HEK293 (cell line): ENCODE results near the gene IKZF2.

Experiments used
- BCL11B ChIP-seq: fragments of 450-650 bp; formaldehyde crosslinking; IDR thresholded peaks from 2 replicates; pipeline ENCODE4 v1.5.1; 2016; ENCODE audit warnings: low read depth, missing biosample characterization, missing genetic modification characterization
- EGR2 ChIP-seq: fragments of 450-650 bp; formaldehyde crosslinking; IDR thresholded peaks from 2 replicates; pipeline ENCODE4 v1.5.1; 2016; ENCODE audit warnings: low read depth, missing biosample characterization, missing genetic modification characterization
- GLIS2 ChIP-seq: fragments of 450-650 bp; formaldehyde crosslinking; IDR thresholded peaks from 2 replicates; pipeline ENCODE4 v1.5.1; 2016; ENCODE audit warnings: missing biosample characterization, missing genetic modification characterization
- HOXA7 ChIP-seq: sonication (generic); formaldehyde crosslinking; IDR thresholded peaks from 2 replicates; pipeline ENCODE4 v1.8.1; 2022; ENCODE audit warnings: missing genetic modification reagents, borderline replicate concordance
- HOXD13 ChIP-seq: sonication (generic); formaldehyde crosslinking; IDR thresholded peaks from 2 replicates; pipeline ENCODE4 v1.8.0; 2022; ENCODE audit warnings: missing genetic modification reagents, borderline replicate concordance
- KLF10 ChIP-seq: fragments of 450-650 bp; IDR thresholded peaks from 2 replicates; pipeline ENCODE4 v1.5.1; 2018; ENCODE audit warnings: missing biosample characterization, mild to moderate bottlenecking, missing genetic modification characterization
- KLF16 ChIP-seq: fragments of 450-650 bp; formaldehyde crosslinking; IDR thresholded peaks from 2 replicates; pipeline ENCODE4 v1.5.1; 2017; ENCODE audit warnings: missing biosample characterization, missing genetic modification characterization
- KLF7 ChIP-seq: fragments of 450-650 bp; formaldehyde crosslinking; IDR thresholded peaks from 2 replicates; pipeline ENCODE4 v1.5.1; 2016; ENCODE audit warnings: missing biosample characterization, missing genetic modification characterization, borderline replicate concordance
- KLF9 ChIP-seq: fragments of 450-650 bp; formaldehyde crosslinking; IDR thresholded peaks from 2 replicates; pipeline ENCODE4 v1.5.1; 2016; ENCODE audit warnings: missing biosample characterization, missing genetic modification characterization, low read depth
- OVOL3 ChIP-seq: fragments of 450-650 bp; formaldehyde crosslinking; IDR thresholded peaks from 2 replicates; pipeline ENCODE4 v1.5.1; 2016; ENCODE audit warnings: missing biosample characterization, missing genetic modification characterization
- SCRT1 ChIP-seq: fragments of 450-650 bp; formaldehyde crosslinking; IDR thresholded peaks from 2 replicates; pipeline ENCODE4 v1.5.1; 2016; ENCODE audit warnings: missing biosample characterization, missing genetic modification characterization, borderline replicate concordance
- SP3 ChIP-seq: fragments of 450-650 bp; formaldehyde crosslinking; IDR thresholded peaks from 2 replicates; pipeline ENCODE4 v1.5.1; 2016; ENCODE audit warnings: missing biosample characterization, missing genetic modification characterization
- YY2 ChIP-seq: fragments of 450-650 bp; formaldehyde crosslinking; IDR thresholded peaks from 2 replicates; pipeline ENCODE4 v1.5.1; 2016; ENCODE audit warnings: missing biosample characterization, missing genetic modification characterization
- ZFP41 ChIP-seq: fragments of 450-650 bp; formaldehyde crosslinking; IDR thresholded peaks from 2 replicates; pipeline ENCODE4 v1.5.1; 2016; ENCODE audit warnings: missing biosample characterization, missing genetic modification characterization, borderline replicate concordance
- ZNF19 ChIP-seq: fragments of 450-650 bp; formaldehyde crosslinking; IDR thresholded peaks from 2 replicates; pipeline ENCODE4; 2016; ENCODE audit warnings: missing biosample characterization, missing genetic modification characterization, low read depth
- ZNF2 ChIP-seq: fragments of 450-650 bp; formaldehyde crosslinking; IDR thresholded peaks from 2 replicates; pipeline ENCODE4 v1.5.1; 2016; ENCODE audit warnings: missing biosample characterization, missing genetic modification characterization
- ZNF248 ChIP-seq: fragments of 450-650 bp; formaldehyde crosslinking; IDR thresholded peaks from 2 replicates; pipeline ENCODE4 v1.5.1; 2017; ENCODE audit warnings: missing biosample characterization, missing genetic modification characterization
- ZNF274 ChIP-seq, 2 experiments: fragments of 200-500 bp in 1 of 2; fragments of 450-650 bp in 1 of 2; sonication (Bioruptor generic) in 1 of 2; formaldehyde crosslinking in 1 of 2; IDR thresholded peaks; 2 replicates each; pipeline versions ENCODE4 v1.5.1 to v1.6.1; 2014 to 2016; ENCODE audit warnings: borderline replicate concordance in 1 of 2, inconsistent platforms in 1 of 2, low read length in 1 of 2, missing biosample characterization in 1 of 2, missing genetic modification characterization in 1 of 2
- ZNF366 ChIP-seq: fragments of 450-650 bp; formaldehyde crosslinking; conservative IDR thresholded peaks from 2 replicates; pipeline ENCODE4 v1.5.1; 2016; ENCODE audit warnings: missing biosample characterization, missing genetic modification characterization
- ZNF394 ChIP-seq: fragments of 450-650 bp; formaldehyde crosslinking; IDR thresholded peaks from 2 replicates; pipeline ENCODE4 v1.5.1; 2016; ENCODE audit warnings: missing biosample characterization, missing genetic modification characterization, mild to moderate bottlenecking, moderate library complexity, borderline replicate concordance
- ZNF473 ChIP-seq: fragments of 450-650 bp; formaldehyde crosslinking; IDR thresholded peaks from 2 replicates; pipeline ENCODE4 v1.5.1; 2017; ENCODE audit warnings: missing biosample characterization, missing genetic modification characterization
- ZNF513 ChIP-seq: fragments of 450-650 bp; IDR thresholded peaks from 2 replicates; pipeline ENCODE4 v1.5.1; 2018; ENCODE audit warnings: missing biosample characterization, missing genetic modification characterization
- ZNF514 ChIP-seq: fragments of 450-650 bp; formaldehyde crosslinking; IDR thresholded peaks from 2 replicates; pipeline ENCODE4 v1.5.1; 2016; ENCODE audit warnings: missing biosample characterization, missing genetic modification characterization
- ZNF544 ChIP-seq: fragments of 450-650 bp; formaldehyde crosslinking; IDR thresholded peaks from 2 replicates; pipeline ENCODE4 v1.5.0; 2017; ENCODE audit warnings: missing biosample characterization, missing genetic modification characterization
- ZNF548 ChIP-seq: fragments of 450-650 bp; formaldehyde crosslinking; IDR thresholded peaks from 2 replicates; pipeline ENCODE4 v1.5.1; 2016; ENCODE audit warnings: missing biosample characterization, missing genetic modification characterization
- ZNF629 ChIP-seq: fragments of 450-650 bp; formaldehyde crosslinking; IDR thresholded peaks from 2 replicates; pipeline ENCODE4 v1.5.1; 2017; ENCODE audit warnings: missing biosample characterization, missing genetic modification characterization
- ZNF785 ChIP-seq: fragments of 450-650 bp; formaldehyde crosslinking; IDR thresholded peaks from 2 replicates; pipeline ENCODE4 v1.5.1; 2016; ENCODE audit warnings: missing biosample characterization, missing genetic modification characterization
- ZSCAN16 ChIP-seq: fragments of 450-650 bp; formaldehyde crosslinking; IDR thresholded peaks from 2 replicates; pipeline ENCODE4 v1.5.1; 2016; ENCODE audit warnings: missing biosample characterization, missing genetic modification characterization
- TF ChIP-seq, protein P1 (sequence below): fragments of 450-650 bp; formaldehyde crosslinking; IDR thresholded peaks from 2 replicates; pipeline ENCODE4 v1.5.1; 2017; ENCODE audit warnings: missing biosample characterization, missing genetic modification characterization
- TF ChIP-seq, protein P2 (sequence below): fragments of 450-650 bp; formaldehyde crosslinking; IDR thresholded peaks from 2 replicates; pipeline ENCODE4 v1.5.1; 2016; ENCODE audit warnings: missing biosample characterization, missing genetic modification characterization, low read depth

IKZF2 gene

GRCh38 chr2:213150315-213151097, 906 bp downstream of the IKZF2 start (continued):
- TF ChIP-seq ZNF2 (tag by site-specific recombination) (no peak), KLF16 (no peak), HOXD13 (CRISPR knock-in tag) (no peak), ZNF19 (tag by site-specific recombination) (no peak), EGR2 (tag by site-specific recombination) (peak; percentile 11; the same call in 1 of the 2 replicates), BCL11B (tag by site-specific recombination) (no peak), KLF10 (tag by site-specific recombination) (no peak), ZNF248 (tag by site-specific recombination) (no peak), ZSCAN16 (tag by site-specific recombination) (no peak), SCRT1 (tag by site-specific recombination) (no peak), ZNF473 (tag by site-specific recombination) (no peak), GLIS2 (tag by site-specific recombination) (no peak), ZNF366 (tag by site-specific recombination) (0 out of 2 replicates have a peak, but pooled peaks have one; percentile 16), ZNF548 (tag by site-specific recombination) (no peak), ZFP41 (tag by site-specific recombination) (no peak), ZNF629 (tag by site-specific recombination) (no peak), ZNF785 (no peak), KLF9 (tag by site-specific recombination) (no peak), ZNF274 (IDR thresholded peaks at IDR 0.05; ENCODE audit: low read length) (no peak), ZNF274 (tag by site-specific recombination; IDR thresholded peaks at IDR 0.05; ENCODE audit: borderline replicate concordance) (no peak), HOXA7 (CRISPR knock-in tag) (no peak), ZNF394 (tag by site-specific recombination) (no peak), ZNF514 (tag by site-specific recombination) (no peak), KLF7 (tag by site-specific recombination) (no peak), OVOL3 (tag by site-specific recombination) (no peak), ZNF544 (tag by site-specific recombination) (no peak), YY2 (no peak), SP3 (tag by site-specific recombination) (peak; percentile 32; the same call in 1 of the 2 replicates), ZNF513 (tag by site-specific recombination) (peak; percentile 75)
- TF ChIP-seq, protein P1, sequence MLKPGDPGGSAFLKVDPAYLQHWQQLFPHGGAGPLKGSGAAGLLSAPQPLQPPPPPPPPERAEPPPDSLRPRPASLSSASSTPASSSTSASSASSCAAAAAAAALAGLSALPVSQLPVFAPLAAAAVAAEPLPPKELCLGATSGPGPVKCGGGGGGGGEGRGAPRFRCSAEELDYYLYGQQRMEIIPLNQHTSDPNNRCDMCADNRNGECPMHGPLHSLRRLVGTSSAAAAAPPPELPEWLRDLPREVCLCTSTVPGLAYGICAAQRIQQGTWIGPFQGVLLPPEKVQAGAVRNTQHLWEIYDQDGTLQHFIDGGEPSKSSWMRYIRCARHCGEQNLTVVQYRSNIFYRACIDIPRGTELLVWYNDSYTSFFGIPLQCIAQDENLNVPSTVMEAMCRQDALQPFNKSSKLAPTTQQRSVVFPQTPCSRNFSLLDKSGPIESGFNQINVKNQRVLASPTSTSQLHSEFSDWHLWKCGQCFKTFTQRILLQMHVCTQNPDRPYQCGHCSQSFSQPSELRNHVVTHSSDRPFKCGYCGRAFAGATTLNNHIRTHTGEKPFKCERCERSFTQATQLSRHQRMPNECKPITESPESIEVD (tag by site-specific recombination), result no peak
- TF ChIP-seq, protein P2, sequence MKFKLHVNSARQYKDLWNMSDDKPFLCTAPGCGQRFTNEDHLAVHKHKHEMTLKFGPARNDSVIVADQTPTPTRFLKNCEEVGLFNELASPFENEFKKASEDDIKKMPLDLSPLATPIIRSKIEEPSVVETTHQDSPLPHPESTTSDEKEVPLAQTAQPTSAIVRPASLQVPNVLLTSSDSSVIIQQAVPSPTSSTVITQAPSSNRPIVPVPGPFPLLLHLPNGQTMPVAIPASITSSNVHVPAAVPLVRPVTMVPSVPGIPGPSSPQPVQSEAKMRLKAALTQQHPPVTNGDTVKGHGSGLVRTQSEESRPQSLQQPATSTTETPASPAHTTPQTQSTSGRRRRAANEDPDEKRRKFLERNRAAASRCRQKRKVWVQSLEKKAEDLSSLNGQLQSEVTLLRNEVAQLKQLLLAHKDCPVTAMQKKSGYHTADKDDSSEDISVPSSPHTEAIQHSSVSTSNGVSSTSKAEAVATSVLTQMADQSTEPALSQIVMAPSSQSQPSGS (tag by site-specific recombination), result no peak
